HG03095 (cell line): Measurements from ENCODE around the gene THEMIS.
A peak's percentile ranks its signal among the peaks of the same experiment; 100 is the strongest.
"Not testable (repeated sequence)": the region's sequence is repeated elsewhere in the genome, so short reads cannot be mapped to it uniquely, and the experiment has no call there.

Experiments used
- ATAC-seq: cut with Tn5 transposase; IDR thresholded peaks from one replicate; pipeline ENCODE4 v1.9.1; 2021; ENCODE audit warnings: moderate library complexity; ENCODE audit not compliant: unreplicated experiment

The THEMIS gene

DNA sequence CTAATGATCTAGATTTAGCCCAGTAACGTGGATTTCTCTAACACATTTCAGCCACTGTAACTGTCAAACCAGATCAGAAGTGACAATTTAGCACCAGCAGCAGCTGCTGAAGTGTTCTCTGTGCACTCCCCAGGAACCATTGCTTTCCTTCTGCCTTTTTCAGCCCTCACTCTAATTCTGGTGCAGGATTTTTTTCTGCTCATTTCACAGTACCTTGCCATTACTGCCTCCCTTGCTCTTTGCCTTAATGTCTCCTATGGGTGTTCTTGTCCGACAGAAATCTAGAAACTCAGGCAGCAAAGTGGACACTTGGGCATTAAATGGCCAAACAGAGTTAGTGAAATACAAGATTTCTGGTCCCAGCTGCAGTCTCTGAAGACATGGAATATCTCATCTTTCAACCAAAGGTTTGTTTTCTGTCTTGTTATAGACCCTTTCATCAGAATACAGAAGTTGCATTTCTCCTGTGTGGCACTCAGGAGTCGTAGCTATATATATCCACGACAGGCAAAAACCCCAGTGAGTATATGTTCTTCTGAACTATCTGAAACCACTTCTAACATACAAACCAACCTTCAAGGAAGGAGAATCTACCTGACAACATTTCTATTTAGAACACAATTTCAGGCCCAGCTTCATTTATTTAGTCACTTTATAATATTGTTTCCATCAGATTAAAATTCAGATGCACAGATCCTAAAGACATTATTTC is 92.9 kb downstream of the THEMIS start:
- ATAC-seq = no peak

DNA sequence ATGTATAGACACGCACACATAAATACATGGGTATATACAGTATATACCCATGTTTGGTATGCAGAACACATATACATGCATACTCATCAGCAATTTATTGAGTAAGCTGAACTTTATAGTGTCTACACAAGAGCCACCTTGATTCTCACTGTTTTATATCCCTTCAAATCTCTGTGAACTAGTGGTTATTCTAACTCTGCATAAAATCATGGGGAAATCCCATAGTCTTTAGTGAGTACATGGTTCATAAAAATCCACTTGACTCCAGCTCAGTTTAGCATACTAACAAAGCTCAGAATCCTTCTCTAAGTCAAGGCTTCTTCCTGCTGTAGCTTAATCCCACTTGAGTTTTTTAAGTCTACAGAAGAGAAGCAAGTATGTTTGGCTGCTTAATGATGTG is 104.1 kb downstream of the THEMIS start:
- no peak for ATAC-seq

GRCh38 chr6:127794405-127794804 is 106.5 kb downstream of the THEMIS start:
- no peak for ATAC-seq

- no peak for ATAC-seq
Observed at GRCh38 chr6:127793396-127793795, 107.5 kb downstream of the THEMIS start.

GRCh38 chr6:127792616-127793015 is 108.2 kb downstream of the THEMIS start:
- no peak for ATAC-seq

DNA sequence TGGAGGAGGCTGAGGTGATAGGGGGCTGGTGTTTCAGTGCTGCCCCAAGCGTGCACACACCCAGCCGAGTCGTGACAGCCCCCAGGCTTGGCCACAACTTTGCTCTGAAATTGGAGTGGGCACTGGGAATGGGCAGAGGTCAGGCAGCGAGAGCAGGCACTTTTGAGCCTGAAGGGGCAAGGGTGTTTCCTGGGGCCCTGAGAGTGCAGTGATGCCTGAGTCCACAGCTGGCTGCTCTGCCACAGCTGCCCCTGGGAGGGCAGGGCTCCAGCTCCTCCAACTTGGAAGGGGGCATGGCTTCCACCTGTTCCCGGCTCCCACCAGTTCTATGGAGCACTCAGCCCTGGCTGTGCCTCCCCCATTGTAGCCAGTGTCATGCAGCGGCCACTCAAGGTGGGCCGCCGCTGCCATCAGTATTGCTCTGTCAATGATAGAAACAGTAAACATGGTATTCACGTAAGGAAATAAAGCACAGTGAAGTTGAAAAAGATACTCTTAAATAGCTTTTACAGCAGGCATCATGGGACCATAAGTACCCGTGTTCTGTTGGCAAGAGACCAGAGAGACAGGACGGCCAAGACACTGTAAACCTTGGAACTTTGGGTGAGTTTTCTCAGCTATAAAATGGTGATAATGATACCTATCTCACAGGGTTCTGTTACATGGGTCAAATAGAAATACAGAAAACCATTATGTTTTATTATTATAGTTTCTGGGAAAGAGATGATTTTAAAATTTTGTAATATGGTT is 108.9 kb downstream of the THEMIS start:
- ATAC-seq = no peak

GRCh38 chr6:127790571-127790970 is 110.3 kb downstream of the THEMIS start:
- ATAC-seq = no peak

GRCh38 chr6:127786109-127786508 is 114.7 kb downstream of the THEMIS start:
- ATAC-seq = no peak

DNA sequence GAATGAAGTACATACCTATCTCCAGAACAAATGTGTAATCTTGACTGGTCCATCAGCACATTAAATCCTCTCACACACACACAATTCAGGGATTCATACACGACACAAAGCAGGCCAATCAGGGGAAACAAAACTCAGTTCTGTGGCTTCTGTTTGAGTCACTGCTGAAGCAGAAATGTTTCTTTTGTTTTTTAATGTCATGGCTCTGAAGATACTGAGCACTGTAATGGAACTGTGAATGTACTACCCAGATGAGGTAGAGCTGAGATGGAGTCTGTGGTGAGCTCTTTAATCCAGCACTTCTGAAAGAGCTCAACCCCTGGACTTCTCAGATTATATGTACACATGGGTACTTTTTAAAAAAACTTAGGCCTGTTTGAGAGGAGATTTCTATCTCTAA is 116.4 kb downstream of the THEMIS start:
- no peak for ATAC-seq

DNA sequence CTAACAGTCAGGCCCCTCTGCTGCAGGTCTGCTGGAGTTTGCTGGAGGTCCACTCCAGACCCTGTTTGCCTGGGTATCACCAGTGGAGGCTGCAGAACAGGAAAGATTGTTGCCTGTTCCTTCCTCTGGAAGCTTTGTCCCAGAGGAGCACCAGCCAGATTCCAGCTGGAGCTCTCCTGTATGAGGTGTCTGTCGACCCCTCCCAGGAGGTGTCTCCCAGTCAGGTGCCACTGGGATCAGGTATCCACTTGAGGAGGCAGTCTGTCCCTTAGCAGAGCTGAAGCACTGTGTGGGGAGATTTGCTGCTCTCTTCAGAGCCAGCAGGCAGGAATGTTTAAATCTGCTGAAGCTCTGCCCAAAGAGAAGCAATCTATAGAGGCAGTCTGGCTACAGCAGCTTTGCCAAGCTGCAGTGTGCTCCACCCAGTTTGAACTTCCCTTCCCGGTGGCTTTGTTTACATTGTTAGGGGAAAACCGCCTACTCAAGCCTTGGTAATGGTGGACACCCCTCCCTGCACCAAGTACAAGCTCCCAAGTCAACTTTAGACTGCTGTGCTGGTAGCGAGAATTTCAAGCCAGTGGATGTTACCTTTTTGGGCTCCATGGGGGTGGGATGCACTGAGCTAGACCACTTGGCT is 119.1 kb downstream of the THEMIS start:
- not testable (repeated sequence) for ATAC-seq

DNA sequence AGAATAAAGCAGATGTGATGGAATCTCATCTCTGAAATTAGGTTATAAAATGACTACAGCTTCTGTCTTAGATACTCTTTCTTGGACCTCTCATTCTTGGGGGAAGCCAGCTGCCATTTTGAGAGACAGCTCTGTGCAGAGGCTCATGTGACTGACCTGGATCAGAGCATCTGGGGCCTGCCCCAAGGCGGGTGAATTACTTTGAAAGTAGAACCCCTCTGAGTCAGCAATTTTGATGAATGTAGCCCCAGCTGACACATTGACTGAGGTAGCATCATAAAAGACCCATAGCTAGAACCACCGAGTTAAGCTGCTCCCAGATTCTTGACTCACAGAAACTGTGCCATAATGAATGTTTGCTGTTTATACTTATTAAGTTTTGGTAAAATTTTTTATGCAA is 124.5 kb downstream of the THEMIS start:
- ATAC-seq = no peak

GRCh38 chr6:127775371-127775770 is 125.5 kb downstream of the THEMIS start:
- no peak for ATAC-seq

GRCh38 chr6:127768745-127769144 is 132.1 kb downstream of the THEMIS start:
- no peak for ATAC-seq

DNA sequence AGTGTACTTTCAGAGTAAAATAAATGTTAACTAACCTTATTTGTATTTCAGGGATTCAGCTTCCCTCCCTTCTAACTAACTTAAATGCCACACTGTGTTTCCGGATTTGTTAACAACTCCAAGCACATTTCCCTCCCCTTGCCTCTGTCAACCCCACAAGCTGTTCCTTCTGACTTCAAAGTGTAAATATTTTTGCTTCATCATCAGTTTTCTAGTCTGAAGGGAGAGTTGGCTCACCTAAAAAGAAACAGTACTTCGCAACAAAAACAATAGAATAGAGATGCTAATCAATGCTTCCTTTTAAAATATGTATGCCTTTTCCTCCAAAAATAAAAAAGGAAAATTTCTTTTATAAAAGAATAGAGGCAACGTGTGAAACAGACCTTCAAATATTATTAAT is 132.6 kb downstream of the THEMIS start:
- ATAC-seq = no peak

DNA sequence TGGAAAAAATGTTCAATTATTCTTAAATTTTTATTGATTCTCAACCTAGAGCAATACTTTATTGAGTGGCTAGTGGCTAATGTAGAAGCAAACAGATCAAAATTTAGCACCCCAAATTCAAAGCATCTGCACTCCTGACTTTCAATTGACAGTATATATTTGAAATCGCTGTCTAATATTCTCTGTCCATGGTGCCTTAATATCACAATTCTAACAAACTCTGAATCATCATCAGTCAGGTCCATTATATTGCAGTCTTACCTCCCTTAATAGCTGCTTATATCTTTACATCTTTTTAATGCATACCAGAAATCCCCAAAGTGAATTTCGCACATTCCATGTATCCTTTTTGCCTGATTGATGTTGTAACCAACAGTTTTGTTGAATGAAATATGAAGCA is 134.9 kb downstream of the THEMIS start:
- no peak for ATAC-seq

- no peak for ATAC-seq
Observed at GRCh38 chr6:127762284-127762683, 138.6 kb downstream of the THEMIS start.

DNA sequence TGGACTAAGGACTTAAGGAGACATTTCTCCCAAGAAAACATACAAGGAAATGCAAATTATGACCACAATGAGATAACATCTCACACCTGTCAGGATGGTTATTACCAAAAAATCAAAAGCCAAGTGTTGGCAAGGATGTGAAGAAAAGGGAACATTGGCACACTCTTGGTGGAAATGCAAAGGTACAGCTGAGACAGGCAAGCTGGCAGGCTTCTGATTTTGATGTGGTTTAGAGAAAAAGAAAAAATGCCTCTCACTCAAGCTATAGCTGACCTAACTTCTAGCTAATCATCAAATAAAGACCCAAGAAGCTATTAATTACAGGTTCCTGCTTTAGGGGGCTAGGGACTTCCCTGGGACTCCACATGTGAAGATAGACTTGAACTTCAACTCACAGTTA is 139.8 kb downstream of the THEMIS start:
- ATAC-seq = no peak

- no peak for ATAC-seq
Observed at GRCh38 chr6:127749095-127749494, 151.8 kb downstream of the THEMIS start.

- ATAC-seq = no peak
Observed at GRCh38 chr6:127748290-127748689, 152.6 kb downstream of the THEMIS start.

DNA sequence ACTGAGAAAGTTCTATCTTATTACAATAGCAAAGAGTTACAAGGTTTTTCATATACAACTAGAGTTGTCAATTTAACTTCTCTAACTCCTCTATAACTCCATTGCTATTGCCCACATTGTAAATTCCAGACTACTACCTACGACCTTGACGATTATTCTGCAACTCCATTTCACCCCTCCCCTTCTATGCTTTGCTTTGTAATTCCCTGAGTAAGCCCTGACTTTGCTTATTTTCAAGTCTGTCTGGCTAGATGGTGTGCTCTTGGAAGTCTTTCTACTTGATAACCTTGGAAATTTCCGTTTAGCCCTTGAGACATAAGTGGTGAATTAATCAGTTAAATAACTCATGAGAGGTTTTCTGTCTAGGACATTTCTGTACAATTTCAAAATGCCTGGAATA is 162.4 kb downstream of the THEMIS start:
- no peak for ATAC-seq

GRCh38 chr6:127737768-127738167 is 163.1 kb downstream of the THEMIS start:
- no peak for ATAC-seq

GRCh38 chr6:127737009-127737486 is 163.8 kb downstream of the THEMIS start:
- peak; percentile 91 for ATAC-seq
